Calu3 (cell line): ENCODE measurements around the gene OGDH. TPM values are rescaled to one million over a fixed set of nuclear protein-coding genes. Genes with fewer than 3 reads are reported as not detected.

Experiments
- BruUV-seq: library from RNA; stranded (reverse); fragments of 400-500 nt; replicated peaks from 2 replicates; lab custom pipeline; 2021; lab: Mats Ljungman, UMichigan
- CTCF ChIA-PET: fragments of 300-600 bp; sonication (Branson Sonifier 250); formaldehyde crosslinking; loops from one replicate; lab custom pipeline; 2022; ENCODE audit warnings: antibody characterized with exemption; lab: Charles Lee
- DNase-seq: peaks from one replicate; pipeline ENCODE4 v3.0.0; 2022
- H3K27ac Mint-ChIP-seq: one replicate; pipeline ENCODE4 v1.8.0; 2022; ENCODE audit warnings: mixed read lengths; ENCODE audit not compliant: unreplicated experiment
- H3K27me3 Mint-ChIP-seq: one replicate; pipeline ENCODE4 v1.8.0; 2022; ENCODE audit warnings: mixed read lengths; ENCODE audit not compliant: unreplicated experiment
- H3K36me3 Mint-ChIP-seq: one replicate; pipeline ENCODE4 v1.8.0; 2022; ENCODE audit warnings: mild to moderate bottlenecking, moderate library complexity, mixed read lengths; ENCODE audit not compliant: insufficient read depth, unreplicated experiment
- H3K4me1 Mint-ChIP-seq: one replicate; pipeline ENCODE4 v1.8.0; 2022; ENCODE audit warnings: mild to moderate bottlenecking, low read depth, mixed read lengths; ENCODE audit not compliant: unreplicated experiment
- H3K4me3 Mint-ChIP-seq: one replicate; pipeline ENCODE4 v1.8.0; 2022; ENCODE audit warnings: mild to moderate bottlenecking, low read depth, moderate library complexity, mixed read lengths; ENCODE audit not compliant: unreplicated experiment
- H3K9me3 Mint-ChIP-seq: one replicate; pipeline ENCODE4 v1.8.0; 2022; ENCODE audit warnings: low read depth, mixed read lengths; ENCODE audit not compliant: unreplicated experiment
- intact Hi-C: fragments of 100-400 bp; cut with micrococcal nuclease; formaldehyde crosslinking; loops from one replicate; pipeline ENCODE4 v1.10.0; 2022; ENCODE audit not compliant: unreplicated experiment
- total RNA-seq: library from RNA; stranded (reverse); gene quantifications from 2 replicates; pipeline ENCODE4 v1.2.3, GENCODE V29; 2022
- TF ChIP-seq, protein P1 (sequence below): fragments of 200-600 bp; IDR thresholded peaks from one replicate; pipeline ENCODE4 v1.8.0; 2022; ENCODE audit warnings: antibody characterized with exemption; ENCODE audit not compliant: unreplicated experiment

OGDH gene
- total RNA-seq, 1 experiment from 2014 or later, result 100 TPM

DNA sequence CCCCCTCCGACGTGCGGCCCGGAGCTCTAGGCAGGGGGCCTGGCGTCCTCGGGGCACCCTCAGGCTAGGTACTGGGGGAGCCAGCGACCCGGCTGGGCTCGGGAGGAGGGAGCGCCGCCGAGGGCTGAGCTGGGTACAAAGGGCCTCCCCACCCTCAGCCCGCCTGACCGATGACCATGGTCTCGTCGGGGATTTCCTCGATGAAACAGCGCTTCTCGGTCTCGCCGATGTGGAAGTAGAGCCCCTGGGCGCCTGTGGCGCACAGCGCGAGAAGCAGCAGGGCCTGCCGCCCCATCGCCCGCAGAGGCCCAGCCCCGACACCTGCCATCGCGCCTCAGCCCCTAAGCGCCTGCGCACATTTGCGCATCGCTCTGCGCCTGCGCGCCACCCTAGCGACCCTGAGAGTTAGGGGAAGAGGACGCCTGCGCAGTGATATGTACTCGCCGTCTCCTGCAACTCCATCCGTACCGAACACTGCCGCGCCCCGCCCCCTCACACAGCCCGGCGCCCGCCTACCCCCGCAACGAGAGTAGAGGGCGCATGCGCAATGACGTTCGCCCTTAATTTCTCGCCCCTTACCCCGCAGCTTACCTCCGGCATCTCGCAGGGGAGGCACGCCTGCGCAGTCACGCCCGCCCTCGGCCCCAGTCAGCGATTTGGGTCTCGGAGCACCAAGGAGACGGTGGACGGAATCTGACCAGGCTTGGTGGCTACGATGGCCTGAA lies 24.4 kb upstream of the OGDH start, which contains the start of gene TMED4:
TSS of gene TMED4 (minus strand) at position 353 of the 725 bp plus-strand sequence. CDS start at position 328, 25 bp downstream.
- H3K27me3 Mint-ChIP-seq, result no peaks in the 10 kb centered on the region
- no TSS peak for BruUV-seq
- H3K4me1 Mint-ChIP-seq, result peaks cover 18% of the 10 kb centered on the region
- no peaks in the 10 kb centered on the region for H3K9me3 Mint-ChIP-seq
- H3K27ac Mint-ChIP-seq, result peak within 1 kb of the TSS; percentile 81
- TF ChIP-seq, protein P1, sequence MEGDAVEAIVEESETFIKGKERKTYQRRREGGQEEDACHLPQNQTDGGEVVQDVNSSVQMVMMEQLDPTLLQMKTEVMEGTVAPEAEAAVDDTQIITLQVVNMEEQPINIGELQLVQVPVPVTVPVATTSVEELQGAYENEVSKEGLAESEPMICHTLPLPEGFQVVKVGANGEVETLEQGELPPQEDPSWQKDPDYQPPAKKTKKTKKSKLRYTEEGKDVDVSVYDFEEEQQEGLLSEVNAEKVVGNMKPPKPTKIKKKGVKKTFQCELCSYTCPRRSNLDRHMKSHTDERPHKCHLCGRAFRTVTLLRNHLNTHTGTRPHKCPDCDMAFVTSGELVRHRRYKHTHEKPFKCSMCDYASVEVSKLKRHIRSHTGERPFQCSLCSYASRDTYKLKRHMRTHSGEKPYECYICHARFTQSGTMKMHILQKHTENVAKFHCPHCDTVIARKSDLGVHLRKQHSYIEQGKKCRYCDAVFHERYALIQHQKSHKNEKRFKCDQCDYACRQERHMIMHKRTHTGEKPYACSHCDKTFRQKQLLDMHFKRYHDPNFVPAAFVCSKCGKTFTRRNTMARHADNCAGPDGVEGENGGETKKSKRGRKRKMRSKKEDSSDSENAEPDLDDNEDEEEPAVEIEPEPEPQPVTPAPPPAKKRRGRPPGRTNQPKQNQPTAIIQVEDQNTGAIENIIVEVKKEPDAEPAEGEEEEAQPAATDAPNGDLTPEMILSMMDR, result no peak
- peak; percentile 100 for DNase-seq
- peak within 1 kb of the TSS; percentile 93 for H3K4me3 Mint-ChIP-seq
- peaks cover 59% of the 10 kb centered on the region for H3K36me3 Mint-ChIP-seq
- intact Hi-C loops, result no loop called here
- CTCF ChIA-PET, result interaction anchor here (0.6 to 2.4 kb wide), 7 partner anchors 9 to 77 kb away, joined by 3 to 10 read pairs (median 3); partner anchors contain the start of gene OGDH

DNA sequence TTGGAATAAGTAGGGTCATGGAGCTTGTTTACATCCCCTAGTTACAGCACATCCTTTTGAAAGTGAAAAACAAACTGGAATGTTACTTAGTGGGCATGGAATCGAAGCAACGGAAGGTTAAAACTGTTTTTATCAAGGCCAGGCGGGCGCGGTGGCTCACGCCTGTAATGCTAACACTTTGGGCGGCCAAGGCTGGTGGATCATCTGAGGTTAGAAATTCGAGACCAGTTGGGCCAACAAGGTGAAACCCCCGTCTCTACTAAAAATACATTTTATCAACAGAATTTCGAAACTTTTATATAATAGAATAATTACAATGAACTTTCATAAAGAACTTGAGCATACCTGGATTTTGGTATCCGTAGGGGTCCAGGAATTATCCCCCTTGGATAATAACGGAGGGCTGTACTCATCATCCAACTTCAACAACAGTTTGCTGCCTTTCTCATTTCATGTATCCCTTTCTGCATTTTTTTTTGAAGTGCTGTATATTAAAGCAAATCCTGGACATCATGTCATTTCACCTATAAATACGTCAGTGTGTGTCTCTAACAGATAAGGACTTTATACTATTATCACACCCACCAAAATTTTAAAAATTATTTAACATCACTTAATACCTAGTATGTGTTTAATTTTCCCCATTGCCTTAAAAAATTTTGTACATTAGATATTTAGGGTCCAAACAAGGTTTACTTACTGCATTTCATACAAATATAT lies 23.1 kb upstream of the OGDH start:
- Mint-ChIP-seq H3K27ac (peak overlapping the region; percentile 81), H3K9me3 (no peaks in the 10 kb centered on the region), H3K27me3 (no peaks in the 10 kb centered on the region), H3K4me1 (peaks cover 27% of the 10 kb centered on the region), H3K4me3 (peak overlapping the region; percentile 93), H3K36me3 (peaks cover 50% of the 10 kb centered on the region)
- DNase-seq, result no peak
- no TSS peak for BruUV-seq
- intact Hi-C loops, result no loop called here
- TF ChIP-seq, protein P1, result no peak
- CTCF ChIA-PET, result interaction anchor here (0.6 to 1.8 kb wide), 4 partner anchors 8 to 56 kb away, joined by 3 to 7 read pairs (median 5); partner anchors contain the start of gene OGDH

DNA sequence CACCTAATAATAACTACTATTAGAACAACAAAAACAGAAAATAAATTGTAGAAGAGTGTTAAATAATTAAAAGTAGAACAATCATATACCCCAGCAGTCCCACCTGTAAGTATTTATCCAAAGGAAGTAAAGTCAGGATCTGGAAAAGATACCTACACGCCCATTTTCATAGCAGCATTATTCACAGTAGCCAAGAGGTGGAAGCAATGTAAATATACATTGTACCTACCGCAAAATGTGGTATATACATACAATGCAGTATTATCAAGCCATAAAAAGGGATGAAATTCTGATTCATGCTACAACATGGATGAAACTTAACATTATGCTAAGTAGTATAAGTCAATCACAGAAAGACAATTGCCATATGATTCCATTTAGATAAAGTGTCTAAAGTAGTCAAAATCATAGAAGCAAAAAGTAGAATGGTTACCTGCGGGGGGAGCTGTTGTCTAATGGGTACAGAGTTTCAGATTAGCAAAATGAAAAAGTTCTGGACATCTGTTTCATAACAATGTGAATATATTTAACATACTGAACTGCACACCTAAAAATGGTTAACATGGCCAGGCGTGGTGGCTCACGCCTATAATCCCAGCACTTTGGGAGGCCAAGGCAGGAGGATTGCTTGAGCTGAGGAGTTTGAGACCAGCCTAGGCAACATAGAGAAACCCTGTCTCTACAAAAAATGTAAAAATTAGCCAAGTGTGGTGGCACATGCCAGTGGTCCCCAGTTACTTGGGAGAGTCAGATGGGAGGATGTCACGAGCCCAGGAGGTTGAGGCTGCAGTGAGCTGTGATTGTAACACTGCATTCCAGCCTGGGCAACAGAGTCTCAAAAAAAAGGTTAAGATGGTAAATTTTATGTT lies 18.4 kb upstream of the OGDH start:
- Mint-ChIP-seq H3K36me3 (peaks cover 2% of the 10 kb centered on the region), H3K27me3 (no peaks in the 10 kb centered on the region), H3K4me1 (peaks cover 12% of the 10 kb centered on the region), H3K27ac (no peak overlapping the region), H3K9me3 (no peaks in the 10 kb centered on the region), H3K4me3 (no peak overlapping the region)
- BruUV-seq, result no TSS peak
- TF ChIP-seq, protein P1, result peak; percentile 79
- peak; percentile 81 for DNase-seq
- intact Hi-C loops, result loop anchor here (1.0 to 5.0 kb wide), 7 partner anchors 49 to 548 kb away; partner anchors contain the start of gene PPIA
- CTCF ChIA-PET, result interaction anchor here (0.6 to 1.8 kb wide), 9 partner anchors 11 to 436 kb away, joined by 3 to 7 read pairs (median 3); no protein-coding TSS in a partner anchor

DNA sequence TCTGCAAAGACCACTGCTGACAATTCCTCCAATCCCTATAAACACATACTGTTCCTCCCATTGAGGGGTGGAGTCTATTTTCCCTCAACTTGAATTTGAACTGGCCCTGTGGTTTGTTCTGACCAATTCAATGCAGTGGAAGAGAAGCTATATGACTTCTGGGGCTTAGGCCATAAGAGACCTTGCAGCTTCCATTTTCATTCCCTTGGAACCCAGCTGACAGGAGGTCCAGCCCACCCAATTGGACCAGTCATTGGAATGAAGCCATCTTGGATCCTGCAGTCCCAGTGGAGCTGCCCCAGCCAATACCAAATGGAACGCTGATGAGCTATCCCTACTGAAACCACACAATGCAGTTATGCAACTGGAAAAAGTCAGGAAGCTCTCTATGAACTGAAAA lies 15.5 kb upstream of the OGDH start:
- Mint-ChIP-seq H3K27ac (no peak overlapping the region), H3K4me1 (peaks cover 12% of the 10 kb centered on the region), H3K27me3 (no peaks in the 10 kb centered on the region), H3K4me3 (no peak overlapping the region), H3K9me3 (no peaks in the 10 kb centered on the region), H3K36me3 (no peaks in the 10 kb centered on the region)
- CTCF ChIA-PET, result interaction anchor here (0.6 to 1.2 kb wide), 5 partner anchors 8 to 256 kb away, joined by 3 to 7 read pairs (median 5); partner anchors contain the start of gene TMED4
- intact Hi-C loops, result no loop called here
- no peak for DNase-seq
- TF ChIP-seq, protein P1, result no peak
- no TSS peak for BruUV-seq
